Testis (tissue), 2 donors: ENCODE results near the gene NPAS3.

Experiments
- CTCF ChIP-seq, 3 experiments: fragments of 450-650 bp in 2 of 3; fragments of 200-600 bp in 1 of 3; sonication (generic) in 1 of 3; IDR thresholded peaks; one replicate each; pipeline ENCODE4 v1.5.1; 2016 to 2019; ENCODE audit warnings: antibody characterized with exemption in 3 of 3, mild to moderate bottlenecking in 2 of 3, moderate library complexity in 1 of 3
- POLR2A ChIP-seq: fragments of 450-650 bp; IDR thresholded peaks from one replicate; pipeline ENCODE4 v1.6.1; 2017; ENCODE audit warnings: antibody characterized with exemption, mild to moderate bottlenecking, moderate library complexity

- TF ChIP-seq POLR2A, result no peak
- no peak for TF ChIP-seq CTCF (IDR thresholded peaks at IDR 0.05)
These were observed 663.7 kb downstream of the NPAS3 start for GRCh38 chr14:33602396-33602795.
